Activated naive CD8-positive, alpha-beta T cell treated with anti-CD3 and anti-CD28 coated beads, Interleukin-2, amount 50 U/mL, for 24 hours (primary cell): ENCODE results near the gene GPC3.
A peak's percentile ranks its signal among the peaks of the same experiment; 100 is the strongest.

Experiments used
- ATAC-seq: fragments of 150-1000 bp; cut with Tn5 transposase; one replicate; pipeline ENCODE4 v1.10.0; 2021
- DNase-seq: peaks from one replicate; pipeline ENCODE4 v3.0.0; 2021
- H3K27ac Mint-ChIP-seq: one replicate; pipeline ENCODE4 v1.8.0; 2021; ENCODE audit warnings: mild to moderate bottlenecking, mixed read lengths
- H3K27me3 Mint-ChIP-seq: one replicate; pipeline ENCODE4 v1.8.0; 2021; ENCODE audit warnings: mixed read lengths
- H3K36me3 Mint-ChIP-seq: one replicate; pipeline ENCODE4 v1.8.0; 2021; ENCODE audit warnings: low read depth, mixed read lengths
- H3K4me1 Mint-ChIP-seq: one replicate; pipeline ENCODE4 v1.8.0; 2021; ENCODE audit warnings: mixed read lengths
- H3K4me3 Mint-ChIP-seq: one replicate; pipeline ENCODE4 v1.8.0; 2021; ENCODE audit warnings: mild to moderate bottlenecking, moderate library complexity, mixed read lengths
- H3K9me3 Mint-ChIP-seq: one replicate; pipeline ENCODE4 v1.8.0; 2021; ENCODE audit warnings: mixed read lengths

The GPC3 gene

DNA sequence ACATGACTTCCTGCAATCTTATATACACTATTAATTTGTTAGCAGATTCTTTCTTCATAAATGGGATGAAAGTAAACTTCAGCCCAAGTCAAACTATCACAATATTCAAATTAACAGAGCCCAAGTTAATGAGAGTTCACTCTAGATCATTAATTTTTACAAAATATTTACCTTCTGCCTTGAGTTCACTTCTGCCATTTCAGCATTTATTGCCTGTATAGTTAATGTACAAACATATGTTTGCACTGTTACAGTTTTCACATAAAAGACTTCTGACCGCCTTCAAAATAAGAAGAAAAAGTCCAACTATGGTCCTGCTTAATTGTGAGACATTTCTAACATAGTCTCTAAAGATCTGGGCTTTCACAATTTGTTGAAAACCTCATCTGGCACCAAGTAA, 46.9 kb downstream of the GPC3 start:
- H3K27ac Mint-ChIP-seq, result no peak overlapping the region
- H3K4me1 Mint-ChIP-seq, result peaks cover 4% of the 10 kb centered on the region
- no peak overlapping the region for H3K4me3 Mint-ChIP-seq
- no peaks in the 10 kb centered on the region for H3K9me3 Mint-ChIP-seq
- DNase-seq, result no peak
- no peaks in the 10 kb centered on the region for H3K27me3 Mint-ChIP-seq
- no peak for ATAC-seq
- H3K36me3 Mint-ChIP-seq, result no peaks in the 10 kb centered on the region

DNA sequence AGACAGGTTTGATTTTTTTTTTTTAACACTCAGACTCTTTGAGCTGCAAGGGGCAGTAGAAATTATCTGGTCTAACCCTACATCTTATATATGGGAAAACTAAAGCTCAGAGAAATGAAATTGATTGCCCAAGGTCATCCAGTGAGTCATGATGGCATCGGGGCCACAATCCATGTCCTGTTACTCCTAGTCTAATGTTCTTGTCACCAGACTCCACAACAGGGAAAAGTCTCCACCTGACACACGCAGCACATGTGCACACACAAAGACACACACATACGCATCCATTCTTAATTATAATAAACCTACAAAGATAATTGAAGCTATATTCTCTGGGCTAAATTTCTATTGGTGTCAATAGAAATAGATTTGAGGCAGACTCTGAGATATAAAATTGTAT, 48.4 kb downstream of the GPC3 start:
- DNase-seq, result no peak
- Mint-ChIP-seq H3K9me3 (no peaks in the 10 kb centered on the region), H3K27ac (no peak overlapping the region), H3K27me3 (no peaks in the 10 kb centered on the region), H3K4me1 (peaks cover 4% of the 10 kb centered on the region), H3K4me3 (no peak overlapping the region), H3K36me3 (no peaks in the 10 kb centered on the region)
- no peak for ATAC-seq

DNA sequence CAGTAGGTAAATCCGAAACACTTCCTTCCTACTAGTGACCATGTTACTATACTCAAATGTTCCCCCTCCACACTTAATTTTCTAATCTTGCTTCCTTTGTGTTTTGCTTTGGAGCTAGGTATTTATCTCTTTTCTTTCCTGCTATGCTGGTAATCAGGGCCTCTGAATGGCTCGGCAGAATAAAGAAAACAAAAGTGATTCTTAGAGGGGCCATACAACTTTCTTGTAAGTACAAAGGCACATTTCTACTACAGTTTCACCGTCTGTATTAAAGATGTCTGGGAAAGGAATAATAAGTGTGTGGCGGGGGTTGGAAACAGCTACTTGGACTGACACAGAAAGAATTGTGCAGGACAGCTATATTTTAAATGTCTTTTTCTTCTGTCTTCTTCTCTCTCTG, 50.3 kb downstream of the GPC3 start:
- ATAC-seq, result no peak
- no peak overlapping the region for H3K4me3 Mint-ChIP-seq

DNA sequence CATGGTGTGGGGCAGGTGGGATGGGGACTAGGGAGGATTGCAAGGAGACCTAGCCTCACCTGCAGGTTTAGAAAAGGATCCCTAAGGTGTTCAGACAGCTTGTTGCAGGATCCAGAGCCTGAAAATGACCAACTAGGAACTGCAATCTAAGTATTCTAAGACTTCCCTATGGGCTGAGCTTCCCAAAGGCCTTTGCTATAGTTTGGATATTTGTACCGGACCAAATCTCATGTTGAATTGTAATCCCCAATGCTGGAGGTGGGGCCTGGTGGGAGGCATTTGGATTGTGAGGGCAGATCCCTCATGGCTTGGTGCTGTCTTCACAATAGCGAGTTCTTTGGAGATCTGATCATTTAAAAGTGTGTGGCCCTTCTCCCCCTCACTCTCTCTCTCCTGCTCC, 52.1 kb downstream of the GPC3 start:
- Mint-ChIP-seq H3K27me3 (no peaks in the 10 kb centered on the region), H3K9me3 (no peaks in the 10 kb centered on the region), H3K4me3 (no peak overlapping the region), H3K36me3 (no peaks in the 10 kb centered on the region), H3K4me1 (no peaks in the 10 kb centered on the region), H3K27ac (no peak overlapping the region)
- no peak for DNase-seq
- ATAC-seq, result no peak

More for the DNA sequence above, 50.3 kb downstream of the GPC3 start:
- Mint-ChIP-seq H3K4me1 (no peaks in the 10 kb centered on the region), H3K9me3 (no peaks in the 10 kb centered on the region), H3K27ac (no peak overlapping the region), H3K36me3 (no peaks in the 10 kb centered on the region), H3K27me3 (no peaks in the 10 kb centered on the region)
- no peak for DNase-seq

DNA sequence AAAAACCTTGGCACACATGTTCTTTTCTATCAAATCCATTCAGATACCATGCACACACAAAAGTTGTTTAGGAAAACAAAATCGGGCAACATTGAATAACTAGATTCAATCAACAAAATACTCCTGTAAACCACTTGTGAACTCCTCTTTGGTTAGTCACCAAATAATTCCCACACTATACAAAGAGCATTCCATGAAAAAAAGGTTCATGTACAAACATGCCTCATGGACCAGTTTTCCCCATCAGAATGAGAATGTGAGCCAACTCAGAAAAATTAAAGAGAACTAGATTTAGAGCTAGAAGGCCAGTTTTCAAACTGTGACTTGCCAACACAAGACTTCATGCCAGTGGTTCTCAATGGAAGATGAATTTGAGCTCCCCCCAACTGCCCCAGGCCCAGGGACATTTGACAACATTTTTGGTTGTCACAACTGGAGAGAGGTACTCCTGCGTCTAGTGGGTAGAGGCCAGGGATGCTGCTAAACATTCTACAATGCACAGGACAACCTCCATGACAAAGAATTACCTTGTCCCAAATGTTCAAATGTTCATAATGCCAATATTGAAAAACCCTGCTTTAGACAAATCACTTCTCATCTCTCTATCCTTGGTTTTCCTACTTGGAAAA, 55.4 kb downstream of the GPC3 start:
- no peaks in the 10 kb centered on the region for H3K36me3 Mint-ChIP-seq
- H3K4me1 Mint-ChIP-seq, result no peaks in the 10 kb centered on the region
- no peaks in the 10 kb centered on the region for H3K27me3 Mint-ChIP-seq
- no peak for ATAC-seq
- H3K27ac Mint-ChIP-seq, result no peak overlapping the region
- no peak for DNase-seq
- H3K4me3 Mint-ChIP-seq, result no peak overlapping the region
- no peaks in the 10 kb centered on the region for H3K9me3 Mint-ChIP-seq

DNA sequence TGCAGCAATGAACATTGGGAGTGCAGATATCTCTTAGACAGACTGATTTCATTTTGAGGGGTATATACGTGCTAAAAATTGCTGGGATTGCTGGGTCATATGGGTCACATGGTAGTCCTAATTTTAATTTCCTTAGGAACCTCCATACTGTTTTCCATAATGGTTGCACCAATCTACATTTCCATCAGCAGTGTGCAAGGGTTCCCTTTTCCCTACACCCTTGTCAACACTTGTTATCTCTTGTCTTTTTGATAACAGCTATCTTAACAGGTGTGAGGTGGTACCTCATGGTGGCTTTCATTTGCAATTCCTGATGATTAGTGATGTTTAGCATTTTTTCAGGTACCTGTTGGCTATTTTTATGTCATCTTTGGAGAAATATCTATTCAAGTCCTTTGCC, 57.0 kb downstream of the GPC3 start:
- H3K36me3 Mint-ChIP-seq, result no peaks in the 10 kb centered on the region
- H3K4me1 Mint-ChIP-seq, result peaks cover 4% of the 10 kb centered on the region
- H3K27me3 Mint-ChIP-seq, result no peaks in the 10 kb centered on the region
- ATAC-seq, result no peak
- DNase-seq, result no peak
- no peak overlapping the region for H3K27ac Mint-ChIP-seq
- no peaks in the 10 kb centered on the region for H3K9me3 Mint-ChIP-seq
- H3K4me3 Mint-ChIP-seq, result no peak overlapping the region

DNA sequence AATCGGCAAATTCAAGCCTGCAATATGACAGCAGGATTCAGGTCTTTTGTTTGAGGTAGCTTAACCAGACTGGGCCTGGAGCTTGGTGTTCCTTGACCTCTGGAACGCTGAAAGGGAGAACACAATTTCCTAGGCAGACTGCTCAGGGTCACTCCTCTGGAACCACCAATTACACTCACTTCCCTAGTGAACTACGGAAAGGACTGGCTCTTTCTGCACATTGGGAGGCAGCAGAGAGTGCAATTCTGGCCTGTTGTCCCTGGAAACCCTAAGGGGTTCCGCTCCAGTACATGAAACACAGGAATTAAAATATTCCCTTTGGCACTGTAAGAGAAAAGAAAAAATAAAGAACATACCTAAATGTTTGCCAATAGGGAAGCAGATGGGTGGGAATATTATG, 58.6 kb downstream of the GPC3 start:
- no peaks in the 10 kb centered on the region for H3K27me3 Mint-ChIP-seq
- H3K9me3 Mint-ChIP-seq, result no peaks in the 10 kb centered on the region
- no peak overlapping the region for H3K4me3 Mint-ChIP-seq
- peaks cover 14% of the 10 kb centered on the region for H3K4me1 Mint-ChIP-seq
- H3K36me3 Mint-ChIP-seq, result no peaks in the 10 kb centered on the region
- DNase-seq (no peak), ATAC-seq (no peak)
- H3K27ac Mint-ChIP-seq, result no peak overlapping the region

DNA sequence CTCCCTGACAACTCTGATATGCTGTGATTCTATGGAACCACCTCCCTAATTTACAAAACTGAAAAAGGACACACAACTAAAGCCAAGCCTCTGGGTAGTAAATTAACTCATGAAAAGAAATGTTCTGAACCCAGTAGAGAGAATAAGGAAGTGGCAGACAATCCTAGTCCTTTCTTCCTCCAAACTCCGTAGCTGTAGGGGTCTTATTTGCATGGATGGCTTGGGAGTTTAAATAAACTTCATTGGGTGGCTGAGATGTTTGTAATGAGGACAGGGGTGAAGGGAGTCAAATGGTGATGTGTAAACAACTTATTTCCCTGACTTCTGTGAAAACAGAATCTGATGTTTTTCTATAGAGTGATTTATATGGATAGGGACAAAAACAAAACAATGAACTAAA, 59.3 kb downstream of the GPC3 start:
- no peak overlapping the region for H3K4me3 Mint-ChIP-seq
- ATAC-seq (no peak), DNase-seq (no peak)
- H3K27ac Mint-ChIP-seq, result no peak overlapping the region
- no peaks in the 10 kb centered on the region for H3K9me3 Mint-ChIP-seq
- H3K36me3 Mint-ChIP-seq, result no peaks in the 10 kb centered on the region
- H3K27me3 Mint-ChIP-seq, result no peaks in the 10 kb centered on the region
- H3K4me1 Mint-ChIP-seq, result peaks cover 14% of the 10 kb centered on the region

DNA sequence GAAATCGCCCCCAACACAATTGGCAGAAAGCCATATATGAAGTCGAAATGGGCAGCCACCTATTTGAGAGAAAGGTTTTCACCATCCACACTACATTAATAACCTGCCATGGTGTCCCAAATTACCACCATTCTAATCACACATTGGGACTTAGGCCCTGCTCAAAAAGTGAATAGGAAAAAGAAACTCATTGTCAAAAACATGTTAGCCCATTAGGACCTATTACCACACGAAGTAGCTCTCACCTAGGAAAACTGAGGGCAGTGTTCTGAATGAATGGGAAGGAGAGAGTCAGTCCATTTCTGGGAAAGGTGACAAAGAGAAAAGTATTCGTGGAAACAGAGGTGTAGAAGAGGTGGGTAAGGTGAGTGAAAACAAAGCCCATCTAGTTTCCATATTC, 60.8 kb downstream of the GPC3 start:
- no peaks in the 10 kb centered on the region for H3K27me3 Mint-ChIP-seq
- no peak overlapping the region for H3K27ac Mint-ChIP-seq
- no peak overlapping the region for H3K4me3 Mint-ChIP-seq
- no peaks in the 10 kb centered on the region for H3K9me3 Mint-ChIP-seq
- DNase-seq (no peak), ATAC-seq (no peak)
- H3K36me3 Mint-ChIP-seq, result no peaks in the 10 kb centered on the region
- peaks cover 14% of the 10 kb centered on the region for H3K4me1 Mint-ChIP-seq

DNA sequence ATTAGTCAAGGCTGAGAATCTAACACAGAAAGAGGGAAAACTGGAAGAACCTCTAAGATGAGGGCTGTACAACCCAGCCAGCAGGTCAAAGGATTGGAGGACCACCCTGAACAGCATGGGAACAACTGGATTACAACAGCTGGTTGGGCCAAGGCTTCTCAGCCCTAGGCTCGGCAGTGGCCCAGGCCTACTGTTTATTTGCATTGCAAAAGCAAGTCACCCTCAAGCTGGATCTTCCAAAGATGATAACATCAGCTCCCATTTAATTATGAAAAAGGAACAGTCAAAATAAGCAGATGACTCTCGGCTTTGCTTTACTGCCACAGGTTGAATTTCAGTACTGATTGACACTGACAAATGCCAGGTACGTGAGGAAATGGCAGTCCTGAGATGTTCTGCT, 61.8 kb downstream of the GPC3 start:
- Mint-ChIP-seq H3K36me3 (no peaks in the 10 kb centered on the region), H3K27ac (no peak overlapping the region), H3K27me3 (no peaks in the 10 kb centered on the region), H3K4me3 (no peak overlapping the region), H3K9me3 (no peaks in the 10 kb centered on the region), H3K4me1 (peaks cover 14% of the 10 kb centered on the region)
- no peak for DNase-seq
- ATAC-seq, result no peak

DNA sequence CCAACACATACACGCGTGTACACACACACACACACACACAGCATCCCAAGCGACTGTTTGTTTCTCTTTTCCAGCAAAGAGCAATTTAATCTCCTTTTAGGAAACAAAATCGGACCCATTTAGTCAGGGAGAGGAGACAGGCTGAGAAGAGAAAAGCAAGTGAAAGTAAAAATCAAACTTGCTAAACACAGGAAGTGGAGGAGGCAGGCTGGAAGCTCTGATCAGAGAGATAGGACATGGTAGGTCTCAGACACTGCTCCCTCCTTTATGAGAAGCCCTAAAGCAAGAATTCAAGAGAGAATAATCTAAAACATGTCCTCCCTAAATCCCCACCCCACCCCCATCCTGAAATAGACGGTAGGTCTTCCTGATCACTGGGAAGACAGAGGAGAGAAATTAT, 62.3 kb downstream of the GPC3 start:
- no peak for DNase-seq
- peak overlapping the region; percentile 85 for H3K27ac Mint-ChIP-seq
- no peak for ATAC-seq
- peaks cover 14% of the 10 kb centered on the region for H3K4me1 Mint-ChIP-seq
- H3K9me3 Mint-ChIP-seq, result no peaks in the 10 kb centered on the region
- peak overlapping the region; percentile 51 for H3K4me3 Mint-ChIP-seq
- H3K27me3 Mint-ChIP-seq, result no peaks in the 10 kb centered on the region
- no peaks in the 10 kb centered on the region for H3K36me3 Mint-ChIP-seq

DNA sequence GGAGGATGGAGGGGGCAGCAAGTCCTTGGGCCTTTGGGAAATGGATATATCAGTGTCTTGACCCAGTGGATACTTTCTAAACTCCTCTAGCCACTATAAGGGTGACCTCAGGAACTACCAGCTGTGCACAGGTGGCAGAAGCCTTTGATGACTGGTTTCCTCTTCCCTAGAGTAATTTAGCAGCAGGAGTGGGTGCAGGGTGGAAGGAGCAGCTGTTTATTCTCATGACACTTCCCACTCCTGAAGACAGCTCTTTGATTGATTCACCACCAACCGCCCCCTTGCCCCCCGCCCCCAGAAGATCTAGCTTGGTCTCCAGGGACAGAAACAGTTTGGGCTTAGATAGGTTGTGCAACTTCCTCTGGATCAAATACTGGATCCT, 63.0 kb downstream of the GPC3 start:
- H3K4me1 Mint-ChIP-seq, result peaks cover 14% of the 10 kb centered on the region
- peak overlapping the region; percentile 85 for H3K27ac Mint-ChIP-seq
- no peaks in the 10 kb centered on the region for H3K27me3 Mint-ChIP-seq
- DNase-seq (no peak), ATAC-seq (no peak)
- H3K9me3 Mint-ChIP-seq, result no peaks in the 10 kb centered on the region
- H3K4me3 Mint-ChIP-seq, result no peak overlapping the region
- no peaks in the 10 kb centered on the region for H3K36me3 Mint-ChIP-seq

DNA sequence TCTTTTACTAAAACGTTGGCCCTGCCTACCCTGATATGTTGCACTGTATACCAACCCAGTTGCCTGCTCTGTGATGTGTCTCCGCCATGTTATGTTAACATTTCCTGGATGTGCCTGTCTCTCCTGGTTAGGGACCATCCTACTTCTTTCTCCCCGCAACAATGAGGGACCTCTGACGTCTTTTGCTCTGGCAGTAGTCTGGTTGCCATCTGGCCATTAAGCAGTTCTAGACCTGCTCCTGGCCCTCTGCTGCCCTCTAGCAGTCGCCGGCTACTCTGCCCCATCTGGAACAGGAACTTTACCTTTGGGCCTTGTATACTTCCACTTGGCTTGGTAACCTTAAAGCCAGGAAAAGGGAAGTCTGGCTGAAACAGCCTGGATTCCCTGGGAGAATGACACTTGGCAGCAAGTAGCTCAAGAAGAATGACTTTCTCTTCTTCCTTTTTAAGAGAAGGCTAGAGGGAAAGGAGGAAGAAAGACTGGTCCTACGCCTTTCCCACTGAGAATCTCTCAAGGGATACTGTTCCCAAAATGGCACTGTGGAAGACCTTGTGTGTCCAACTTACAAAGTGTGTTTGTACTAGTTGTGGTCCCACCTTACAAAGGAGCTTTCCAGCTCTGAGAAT, 63.5 kb downstream of the GPC3 start:
- DNase-seq (peak; percentile 44), ATAC-seq (no peak)
- H3K36me3 Mint-ChIP-seq, result no peaks in the 10 kb centered on the region
- H3K4me1 Mint-ChIP-seq, result peaks cover 14% of the 10 kb centered on the region
- H3K9me3 Mint-ChIP-seq, result no peaks in the 10 kb centered on the region
- H3K27ac Mint-ChIP-seq, result no peak overlapping the region
- no peak overlapping the region for H3K4me3 Mint-ChIP-seq
- H3K27me3 Mint-ChIP-seq, result no peaks in the 10 kb centered on the region

DNA sequence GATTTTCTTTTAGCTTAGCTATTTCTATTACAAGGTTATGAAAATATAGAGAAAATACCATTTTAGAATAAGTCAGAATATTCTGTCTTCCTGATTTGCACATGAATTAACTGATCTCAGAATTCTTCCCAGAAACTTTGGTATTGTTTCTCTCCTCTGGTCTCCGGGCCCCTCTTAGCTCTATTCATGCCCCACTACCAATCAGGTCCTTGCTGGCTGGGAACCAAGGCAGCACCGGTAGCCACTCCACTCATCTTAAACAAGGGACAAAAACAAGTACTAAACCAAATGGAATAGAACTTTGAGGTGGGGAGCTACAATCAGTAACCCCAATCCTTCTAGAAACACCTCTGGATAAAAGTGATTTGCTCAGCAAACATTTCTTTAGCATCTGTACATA, 64.3 kb downstream of the GPC3 start:
- Mint-ChIP-seq H3K4me1 (peaks cover 14% of the 10 kb centered on the region), H3K36me3 (no peaks in the 10 kb centered on the region), H3K27ac (no peak overlapping the region), H3K9me3 (no peaks in the 10 kb centered on the region), H3K4me3 (no peak overlapping the region), H3K27me3 (no peaks in the 10 kb centered on the region)
- ATAC-seq (no peak), DNase-seq (no peak)

DNA sequence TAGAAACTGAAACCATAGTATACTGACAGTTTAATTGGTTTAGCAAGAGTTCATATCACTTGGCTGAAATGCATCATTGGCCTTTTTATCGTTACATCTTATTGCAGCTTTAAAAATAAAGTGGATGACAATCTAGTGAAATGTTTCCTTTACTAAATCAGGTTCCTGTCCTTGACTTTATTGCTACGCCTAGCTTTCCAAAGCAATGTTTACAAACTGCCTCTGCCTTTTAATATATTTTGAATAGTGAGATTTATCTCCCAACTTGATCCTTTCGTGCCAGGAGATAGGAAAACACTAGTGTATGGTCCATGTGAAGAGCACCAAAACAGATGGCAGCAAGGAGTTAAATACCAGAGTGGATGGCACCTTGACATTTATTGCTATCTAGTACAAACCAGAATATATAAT, 67.0 kb downstream of the GPC3 start:
- Mint-ChIP-seq H3K9me3 (no peaks in the 10 kb centered on the region), H3K27me3 (no peaks in the 10 kb centered on the region), H3K4me1 (peaks cover 10% of the 10 kb centered on the region), H3K36me3 (no peaks in the 10 kb centered on the region), H3K27ac (no peak overlapping the region), H3K4me3 (no peak overlapping the region)
- ATAC-seq (no peak), DNase-seq (no peak)
